HG03064 (cell line): ENCODE data around the gene ST3GAL5.
A peak's percentile ranks its signal among the peaks of the same experiment; 100 is the strongest.

Experiments used
- ATAC-seq: cut with Tn5 transposase; IDR thresholded peaks from one replicate; pipeline ENCODE4 v1.9.1; 2021; ENCODE audit warnings: low read depth; ENCODE audit not compliant: unreplicated experiment

The ST3GAL5 gene

GRCh38 chr2:85867556-85868292 is 21.1 kb downstream of the ST3GAL5 start:
- ATAC-seq = no peak

DNA sequence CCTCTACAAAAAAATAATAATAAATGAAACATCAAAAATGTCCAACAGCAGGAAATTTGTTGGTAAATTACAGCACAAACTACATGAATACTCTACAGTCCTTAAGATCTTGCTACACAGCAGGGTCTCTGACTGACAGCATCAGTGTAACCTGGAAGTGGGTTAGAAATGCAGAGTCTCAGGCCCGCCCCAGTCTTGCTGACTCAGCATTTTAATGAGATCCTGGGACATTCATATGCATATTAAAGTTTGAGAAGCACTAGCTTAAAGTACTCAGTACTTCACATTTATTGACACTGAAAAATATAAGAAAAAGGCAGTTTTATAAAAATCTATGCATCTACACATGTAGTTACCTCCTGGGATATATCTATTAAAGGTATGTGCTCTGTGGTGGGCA is 21.7 kb downstream of the ST3GAL5 start:
- no peak for ATAC-seq

DNA sequence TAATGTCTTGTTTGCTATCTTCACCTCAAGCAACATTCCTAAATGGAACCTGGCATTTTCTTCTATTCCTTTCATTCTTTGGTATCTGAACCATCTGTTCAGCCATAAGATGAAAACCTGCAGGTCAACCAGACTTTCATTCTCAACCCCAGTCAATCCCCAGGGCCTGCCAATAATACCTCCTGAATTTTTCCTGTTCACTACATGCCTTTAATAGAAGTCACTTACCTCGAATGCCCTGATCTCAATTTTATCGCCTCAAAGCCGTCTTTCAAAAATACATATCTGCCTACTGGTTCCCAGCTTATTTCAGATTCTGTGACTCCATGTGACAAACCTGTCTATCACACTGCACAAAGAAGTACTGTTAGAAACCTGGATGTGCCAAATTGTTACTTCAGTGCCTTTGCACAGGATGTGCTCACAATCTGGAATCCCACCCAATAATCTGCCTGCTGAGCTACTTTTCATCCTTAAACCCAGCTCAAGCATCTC is 22.6 kb downstream of the ST3GAL5 start:
- ATAC-seq = no peak

- ATAC-seq = peak; percentile 56
Observed at GRCh38 chr2:85865539-85866164, 23.1 kb downstream of the ST3GAL5 start.

- no peak for ATAC-seq
Observed at GRCh38 chr2:85864654-85865053, 24.1 kb downstream of the ST3GAL5 start.

DNA sequence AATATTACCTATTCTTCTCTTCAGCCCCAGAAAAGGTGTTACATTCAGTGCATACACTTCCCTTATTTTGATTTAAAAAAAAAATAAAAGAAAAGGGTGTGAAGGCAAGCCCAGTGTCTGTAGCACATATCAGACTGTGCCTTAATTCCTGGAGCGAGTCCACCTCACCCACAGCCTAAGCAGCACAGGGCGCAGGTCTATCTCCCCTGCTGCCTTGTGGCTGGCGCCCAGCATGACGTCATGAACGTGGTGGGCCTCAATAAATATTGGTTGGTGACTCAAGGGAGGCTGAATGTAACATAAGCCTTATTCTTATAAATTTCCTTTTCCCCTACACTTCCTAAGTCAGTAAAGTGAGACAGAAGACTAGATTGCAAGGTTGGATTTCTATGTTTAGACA is 26.4 kb downstream of the ST3GAL5 start:
- no peak for ATAC-seq

DNA sequence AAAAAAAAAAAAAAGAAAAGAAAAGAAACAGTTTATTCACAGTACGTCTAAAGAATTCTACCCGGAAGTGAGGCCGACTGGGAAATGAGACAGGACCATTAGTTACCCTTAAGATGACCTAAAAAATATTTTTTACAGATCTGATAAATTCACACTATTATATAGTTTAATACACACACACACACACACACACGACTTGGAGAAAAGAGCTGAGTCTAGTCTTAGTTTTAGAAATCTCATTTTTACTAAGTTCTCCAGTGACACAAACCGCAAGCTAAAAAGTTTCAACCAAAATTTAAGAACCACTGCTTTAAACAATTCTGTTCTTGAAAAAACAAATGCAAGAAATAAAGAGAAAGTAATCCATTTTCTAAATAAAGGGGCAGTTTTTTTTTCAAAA is 27.1 kb downstream of the ST3GAL5 start:
- ATAC-seq = no peak

DNA sequence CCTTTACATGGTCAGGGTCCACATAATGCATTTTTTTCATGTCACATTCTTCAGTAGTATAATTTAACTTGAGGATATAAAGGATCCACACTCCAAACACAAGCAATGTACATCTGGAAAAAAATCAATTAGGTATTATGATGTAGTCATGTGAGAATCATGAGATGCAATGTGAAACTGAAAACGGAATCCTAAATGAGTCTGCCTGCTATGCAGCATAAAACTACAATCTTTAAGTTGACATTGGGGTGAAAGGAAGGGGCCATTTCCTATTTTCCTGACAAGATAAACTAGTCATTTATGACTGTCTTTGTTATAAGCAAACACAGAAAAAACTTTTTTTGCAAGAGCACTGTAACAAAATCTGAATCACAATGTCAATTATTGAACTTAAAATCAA is 27.6 kb downstream of the ST3GAL5 start:
- ATAC-seq = no peak

GRCh38 chr2:85858841-85859240 is 29.9 kb downstream of the ST3GAL5 start:
- no peak for ATAC-seq

DNA sequence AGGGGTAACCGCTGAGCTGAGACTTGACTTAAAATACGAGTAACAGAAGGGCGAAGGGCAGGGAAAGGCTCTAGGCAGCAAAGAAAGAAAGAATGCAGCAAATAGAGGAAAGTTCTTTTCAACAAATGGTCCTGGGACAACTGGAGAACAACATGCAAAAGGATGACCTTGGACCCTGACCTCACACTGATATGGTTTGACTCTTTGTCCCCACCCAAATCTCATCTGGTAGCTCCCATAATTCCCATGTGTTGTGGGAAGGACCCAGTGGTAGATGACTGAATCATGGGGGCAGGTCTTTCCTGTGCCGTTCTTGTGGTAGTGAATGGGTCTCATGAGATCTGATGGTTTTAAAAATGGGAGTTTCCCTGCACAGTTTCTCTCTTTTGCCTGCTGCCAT is 33.9 kb downstream of the ST3GAL5 start:
- no peak for ATAC-seq

DNA sequence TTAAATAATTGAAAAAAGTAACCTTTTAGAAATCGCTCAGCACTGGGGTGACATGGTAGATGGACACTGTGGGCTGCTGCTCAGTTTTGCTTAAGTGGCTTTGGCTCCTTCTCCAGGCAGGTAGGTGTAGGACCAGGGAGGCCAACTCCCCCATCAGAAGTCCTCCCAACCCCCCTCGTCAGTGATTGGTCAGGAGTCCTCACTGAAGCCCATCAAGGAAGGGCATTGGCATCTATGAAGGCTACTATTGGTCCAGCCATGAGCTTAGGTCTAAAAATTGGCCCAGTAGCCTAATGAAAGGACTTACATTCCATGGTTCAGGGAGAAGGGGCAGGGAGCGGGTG is 34.7 kb downstream of the ST3GAL5 start:
- ATAC-seq = peak; percentile 27

DNA sequence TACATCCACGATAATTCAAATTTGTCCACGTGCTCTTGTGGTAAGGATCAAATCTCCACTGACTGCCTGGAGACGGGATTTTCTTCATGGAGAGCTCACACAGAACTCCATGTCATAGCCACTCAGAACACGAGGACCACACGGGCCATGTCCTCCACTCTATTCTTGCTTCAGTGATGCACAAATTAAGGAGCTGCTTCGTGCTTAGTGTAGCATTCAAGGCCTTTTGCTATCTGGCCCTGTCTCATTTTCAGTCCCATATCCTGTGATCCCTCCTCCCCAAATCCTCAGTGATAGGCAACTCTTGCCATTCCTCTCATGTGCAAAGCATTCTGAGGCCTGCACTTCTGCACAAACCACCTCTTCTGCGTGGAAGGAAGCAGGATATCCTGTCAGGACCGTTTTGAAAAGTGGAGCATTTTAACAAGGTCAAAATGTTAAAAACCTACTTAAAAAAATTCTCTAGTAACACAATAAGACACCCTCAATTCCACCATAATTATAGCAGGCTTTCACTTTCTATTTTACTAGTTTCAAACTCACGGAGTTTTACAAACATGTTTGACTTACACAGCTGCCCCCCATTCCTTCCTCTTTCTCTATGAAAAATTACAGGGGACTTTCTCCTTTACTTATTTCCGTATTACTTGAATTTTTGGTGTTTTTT is 35.2 kb downstream of the ST3GAL5 start:
- ATAC-seq = peak; percentile 33

GRCh38 chr2:85852937-85853498 is 35.8 kb downstream of the ST3GAL5 start:
- ATAC-seq = peak; percentile 67

DNA sequence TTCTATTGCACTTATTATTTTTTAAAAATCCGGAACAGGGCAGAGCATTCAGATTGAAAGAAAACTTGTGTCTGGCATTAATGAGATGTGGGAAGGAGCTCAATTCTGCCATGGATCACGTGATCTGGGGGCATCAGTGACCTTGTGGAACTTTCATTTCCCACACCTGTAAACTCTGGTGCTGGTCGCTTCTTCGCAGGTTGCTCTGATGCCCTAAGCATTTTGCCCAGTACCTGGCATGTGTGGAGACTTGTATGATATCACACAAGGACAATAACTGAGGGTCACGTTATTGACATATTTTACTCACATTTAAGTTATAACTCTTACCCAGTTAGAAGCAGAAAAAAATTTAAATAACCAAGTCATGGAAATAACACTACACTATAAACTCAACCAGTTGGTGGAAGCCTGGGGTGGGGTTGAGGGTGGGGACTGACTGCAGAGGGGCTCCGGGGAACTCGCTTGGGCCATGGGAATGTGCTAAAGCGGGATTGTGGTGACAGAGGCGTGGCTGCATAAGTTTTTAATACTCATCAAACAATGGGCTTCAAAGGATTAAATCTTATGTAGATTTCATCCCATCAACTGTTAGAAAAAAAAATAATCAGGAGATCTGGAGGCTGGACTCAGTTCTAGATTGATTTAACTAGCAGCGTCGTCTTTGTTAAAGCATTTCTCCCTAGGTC is 36.5 kb downstream of the ST3GAL5 start:
- no peak for ATAC-seq

DNA sequence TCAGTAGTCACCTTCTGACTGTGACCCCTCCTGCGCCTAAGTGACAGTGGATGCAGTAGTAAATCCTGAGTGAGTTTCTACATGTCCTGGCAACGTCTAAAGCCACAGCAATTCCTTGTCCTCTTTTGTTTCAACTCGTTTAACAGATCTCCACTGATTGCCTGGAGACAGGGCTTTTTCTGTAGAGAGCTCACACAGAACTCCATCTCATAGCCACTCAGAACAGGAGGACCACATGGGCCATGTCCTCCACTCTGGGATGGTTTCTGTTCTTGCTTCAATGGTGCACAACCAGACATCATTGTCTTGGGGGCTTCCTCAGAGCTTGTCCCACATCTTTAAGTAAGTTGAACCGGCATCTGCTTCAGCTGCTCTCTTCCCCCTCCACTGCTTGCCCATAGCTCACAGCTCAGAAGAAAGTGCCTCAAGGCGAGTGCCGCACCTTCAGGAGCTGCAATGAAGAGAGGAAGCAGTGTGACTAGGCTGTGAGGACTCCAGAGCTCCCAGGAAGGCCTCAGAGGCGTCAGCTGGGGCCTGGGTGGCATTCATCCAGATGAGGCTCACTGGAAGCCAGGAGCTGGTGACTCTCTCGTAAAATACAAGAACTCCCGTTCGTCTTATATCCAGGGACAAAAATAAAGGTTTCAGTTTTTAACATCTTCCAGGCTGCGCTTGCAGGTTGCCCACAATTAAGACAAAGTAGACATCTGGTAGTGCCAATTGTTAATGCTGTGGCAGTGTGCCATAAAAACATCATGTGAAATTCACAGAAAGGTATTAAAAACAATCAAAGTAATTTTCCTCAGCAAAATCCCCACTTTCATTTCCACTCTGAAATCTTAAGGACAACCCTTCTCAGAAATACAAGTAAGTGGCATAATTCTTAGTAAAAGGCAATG is 37.3 kb downstream of the ST3GAL5 start:
- ATAC-seq = no peak

DNA sequence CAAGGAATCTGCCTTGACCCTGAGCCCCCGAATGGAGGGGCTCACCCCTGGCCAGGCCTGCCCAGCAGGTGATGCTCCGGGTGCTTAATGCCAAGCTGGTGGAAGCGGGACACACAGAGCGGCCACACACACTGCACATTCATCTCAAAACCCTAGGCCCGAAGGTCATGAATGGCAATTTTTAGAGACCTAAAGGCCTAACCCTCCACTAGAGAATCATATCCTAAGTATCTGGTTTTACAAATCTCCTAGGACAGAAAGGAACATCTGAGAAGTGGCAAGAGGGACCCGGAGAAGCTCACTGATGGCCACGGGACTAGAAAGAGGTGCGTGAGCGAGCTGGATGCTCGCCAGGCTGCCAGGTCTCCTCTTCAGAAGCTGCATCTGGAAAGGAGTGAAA is 38.3 kb downstream of the ST3GAL5 start:
- ATAC-seq = no peak

DNA sequence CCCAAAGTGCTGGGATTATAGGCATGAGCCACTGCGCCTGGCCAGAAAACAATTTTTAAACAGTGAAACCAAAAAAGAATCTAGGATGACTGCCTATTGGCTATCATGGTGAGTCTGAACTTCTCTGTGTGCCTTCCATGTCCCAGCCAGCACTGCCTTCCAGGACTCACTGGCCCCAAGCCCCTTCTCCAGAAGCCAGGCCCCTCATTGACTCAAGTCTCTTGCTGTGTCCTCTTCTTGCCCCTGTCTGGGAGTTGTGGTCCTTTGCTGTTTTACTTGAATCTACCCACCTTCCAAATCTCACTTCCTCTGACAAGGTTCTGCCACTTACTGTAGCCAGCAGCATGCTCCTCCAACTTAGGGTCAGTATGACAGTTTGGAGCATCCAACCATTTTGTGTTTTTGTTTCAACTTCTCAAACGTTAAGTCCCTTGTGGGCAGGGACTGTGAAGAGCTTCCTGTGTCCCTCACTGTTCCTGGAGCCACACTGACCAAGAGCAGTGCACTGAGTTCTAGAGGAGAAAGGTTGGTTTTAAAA is 41.7 kb downstream of the ST3GAL5 start:
- no peak for ATAC-seq

DNA sequence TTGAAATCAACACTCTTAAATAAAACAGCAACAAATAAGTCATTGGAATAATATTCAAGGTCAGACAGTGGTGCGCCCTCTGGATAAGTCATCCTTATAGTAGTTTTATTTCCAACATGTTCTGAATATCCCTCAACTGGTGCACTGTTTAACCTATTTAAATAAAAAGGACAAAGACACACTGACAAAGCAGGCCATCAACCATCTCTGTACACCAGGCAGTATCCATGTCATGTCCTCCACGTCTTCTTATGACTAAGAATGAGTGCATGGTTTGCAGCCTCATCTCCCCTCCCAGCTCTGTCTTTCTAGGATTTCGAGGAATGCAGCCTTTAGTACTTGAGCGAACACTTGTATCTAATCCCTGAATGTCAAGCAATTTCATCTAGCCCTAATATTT is 42.4 kb downstream of the ST3GAL5 start:
- ATAC-seq = no peak

DNA sequence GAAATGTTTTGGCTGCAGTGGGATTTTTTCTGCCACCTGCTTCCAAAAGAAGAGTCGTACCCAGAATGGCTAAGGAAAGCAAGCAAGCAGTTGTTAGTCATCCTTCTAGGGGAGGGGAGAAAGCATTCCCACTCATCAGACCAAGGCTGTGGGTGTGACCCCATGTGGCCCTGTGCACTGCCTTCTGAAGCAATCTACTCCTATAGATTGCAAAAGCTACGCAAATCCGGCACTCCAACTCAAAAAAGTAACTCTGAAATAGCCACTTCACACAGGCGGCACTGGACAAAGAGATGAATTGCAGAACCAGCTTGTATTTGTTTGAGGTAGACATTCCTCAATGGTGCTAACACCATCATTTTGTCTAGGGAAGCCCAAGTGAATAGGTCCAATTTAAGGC is 44.3 kb downstream of the ST3GAL5 start:
- no peak for ATAC-seq

DNA sequence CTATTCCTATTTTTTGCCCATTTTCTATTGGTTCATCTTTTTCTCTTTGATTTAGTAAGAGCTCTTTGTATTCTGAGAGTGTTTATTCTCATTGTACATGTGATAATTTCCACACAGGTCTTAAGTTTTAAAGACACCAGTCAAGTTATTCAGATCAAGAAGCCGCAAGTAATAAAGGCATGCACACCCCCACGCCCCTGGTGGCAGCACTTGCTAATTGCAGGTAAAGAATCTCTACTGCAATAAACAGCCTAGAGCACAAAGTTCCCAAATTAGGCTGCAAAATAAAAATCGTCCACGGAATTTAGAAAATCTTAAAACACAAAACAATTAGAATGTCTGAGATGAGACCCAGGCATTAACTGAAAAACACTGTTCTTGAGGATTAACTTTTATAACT is 45.2 kb downstream of the ST3GAL5 start:
- no peak for ATAC-seq
